GM12892 (cell line): ENCODE data around the gene SDK2.

Source experiments
- POLR2A ChIP-seq: IDR thresholded peaks from 2 replicates; pipeline ENCODE4 v1.6.1; 2011; ENCODE audit warnings: low read depth, low read length, control low read depth
- POLR2AphosphoS5 ChIP-seq: IDR thresholded peaks from 2 replicates; pipeline ENCODE4 v1.6.1; 2011; ENCODE audit warnings: low read depth, low read length, control low read depth

DNA sequence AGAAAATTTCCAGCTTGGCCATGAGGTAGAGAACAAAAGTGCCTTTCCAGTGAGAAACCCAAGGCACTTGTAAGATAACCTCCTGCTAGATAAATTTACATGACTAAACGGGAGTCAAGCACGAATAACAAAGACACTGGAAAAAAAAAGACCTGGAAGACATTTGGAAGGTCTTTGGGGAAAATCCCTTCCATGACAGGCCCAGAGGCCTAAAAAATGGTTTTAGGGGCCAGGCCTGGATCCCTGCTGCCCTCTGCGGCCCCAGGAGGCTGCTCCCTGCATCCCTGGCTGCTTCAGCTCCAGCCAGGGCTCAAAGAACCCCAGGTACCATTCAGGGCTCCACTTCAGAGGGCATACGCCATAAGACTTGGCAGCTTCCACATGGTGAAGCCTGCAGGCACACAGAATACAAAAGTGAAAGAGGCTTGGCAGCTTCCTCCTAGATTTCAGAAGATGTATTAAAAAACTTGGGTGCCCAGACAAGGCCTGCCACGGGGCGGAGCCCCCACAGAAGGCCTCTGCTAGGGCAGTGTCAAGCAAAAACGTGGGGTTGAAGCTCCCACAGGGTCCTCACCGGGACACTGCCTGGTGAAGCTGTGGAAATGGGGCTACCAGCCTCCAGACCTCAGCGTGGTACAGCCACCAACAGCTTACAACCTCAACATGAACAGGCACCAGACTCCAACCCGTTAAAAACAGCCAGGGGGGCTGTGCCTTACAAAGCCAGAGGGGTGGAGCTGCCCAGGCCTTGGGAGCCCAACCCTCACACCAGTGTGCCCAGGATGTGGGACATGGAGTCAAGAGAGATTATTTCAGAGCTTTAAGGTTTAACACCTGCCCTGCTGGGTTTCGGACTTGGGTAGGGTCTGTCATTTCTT, 77.1 kb downstream of the SDK2 start:
- TF ChIP-seq POLR2AphosphoS5 (no peak), POLR2A (no peak)
